AML-193 (cell line): ENCODE results near the gene PDCD4.
A peak's percentile ranks its signal among the peaks of the same experiment; 100 is the strongest.

Experiments
- DNase-seq, 2 experiments: peaks; one replicate each; lab custom pipeline; 2025; lab: John Stamatoyannopoulos, UW

Gene PDCD4

DNA sequence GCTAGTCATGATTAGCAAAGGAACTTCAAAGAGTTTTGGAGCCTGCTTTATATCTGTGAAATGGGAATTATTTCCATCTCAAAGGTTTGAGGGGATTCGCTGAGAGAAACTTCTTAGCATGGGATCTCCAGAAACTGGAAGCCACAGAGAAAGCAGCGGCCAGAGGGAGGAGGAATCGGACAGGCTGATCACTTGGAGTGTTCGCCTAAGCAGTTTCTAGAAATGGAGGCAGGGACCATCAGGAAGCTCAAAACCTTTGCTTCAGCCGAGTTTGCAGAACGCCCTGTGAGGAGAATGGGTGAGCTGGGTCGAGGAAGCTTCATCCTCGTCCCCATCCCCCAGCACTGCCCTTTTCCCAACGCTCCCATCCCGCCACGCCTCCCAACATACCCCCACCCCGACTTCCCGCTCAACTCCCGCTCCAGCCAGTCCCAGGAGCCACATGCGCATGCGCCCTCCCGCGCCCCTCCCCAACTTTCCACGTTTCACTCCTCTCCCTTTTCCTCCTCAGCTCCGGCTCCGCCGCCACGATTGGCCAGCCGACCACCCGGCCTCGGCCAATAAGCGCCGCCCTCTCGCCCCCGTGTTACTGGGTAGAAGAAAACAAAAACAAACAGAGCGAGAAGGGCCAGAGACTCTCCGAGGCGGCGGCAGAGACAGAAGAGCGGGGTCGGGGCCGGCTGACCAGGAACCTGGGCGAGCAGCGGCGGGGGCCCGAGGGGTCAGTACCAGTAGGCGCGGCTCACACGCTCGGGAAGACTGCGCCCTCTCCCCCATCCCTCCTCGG lies at the start of gene PDCD4:
Gene PDCD4 (plus strand): TSS at position 631 of the 787 bp plus-strand sequence. CDS start 4,100 bp downstream, outside the sequence.
- DNase-seq: peak; percentile 88 to 91

DNA sequence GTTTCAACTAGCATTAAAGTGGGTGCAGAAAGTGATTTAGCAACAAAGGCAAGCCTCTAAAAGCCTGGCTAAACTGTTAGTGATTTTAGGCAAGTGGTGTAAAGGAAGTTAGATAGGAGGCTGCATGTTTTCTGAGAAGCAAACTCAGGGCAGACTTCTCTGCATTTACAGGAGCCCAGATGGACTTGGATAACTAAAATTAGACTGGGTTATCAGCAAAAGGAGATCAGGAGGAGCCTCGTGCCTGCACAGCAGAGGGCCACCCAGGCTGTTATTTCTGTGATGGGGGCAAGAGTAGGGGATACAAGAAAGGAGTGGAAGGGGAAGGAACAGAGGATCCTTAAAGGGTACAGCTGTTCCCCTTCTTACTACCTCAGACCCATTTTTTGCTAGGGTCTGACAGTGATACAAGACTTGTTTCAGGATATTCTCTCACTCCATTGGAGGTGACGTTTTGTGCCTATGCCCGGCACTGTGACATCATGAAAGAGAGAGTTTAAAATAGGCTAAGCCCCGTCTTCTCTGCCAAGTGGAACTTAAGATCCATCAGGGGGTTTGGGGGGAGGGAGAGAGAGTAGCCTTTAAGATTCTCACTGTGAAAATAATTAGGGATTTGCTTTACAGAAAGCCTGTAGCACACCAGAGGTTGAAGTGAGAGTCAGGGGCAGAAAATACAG lies 49.6 kb upstream of the PDCD4 start:
- DNase-seq: no peak

DNA sequence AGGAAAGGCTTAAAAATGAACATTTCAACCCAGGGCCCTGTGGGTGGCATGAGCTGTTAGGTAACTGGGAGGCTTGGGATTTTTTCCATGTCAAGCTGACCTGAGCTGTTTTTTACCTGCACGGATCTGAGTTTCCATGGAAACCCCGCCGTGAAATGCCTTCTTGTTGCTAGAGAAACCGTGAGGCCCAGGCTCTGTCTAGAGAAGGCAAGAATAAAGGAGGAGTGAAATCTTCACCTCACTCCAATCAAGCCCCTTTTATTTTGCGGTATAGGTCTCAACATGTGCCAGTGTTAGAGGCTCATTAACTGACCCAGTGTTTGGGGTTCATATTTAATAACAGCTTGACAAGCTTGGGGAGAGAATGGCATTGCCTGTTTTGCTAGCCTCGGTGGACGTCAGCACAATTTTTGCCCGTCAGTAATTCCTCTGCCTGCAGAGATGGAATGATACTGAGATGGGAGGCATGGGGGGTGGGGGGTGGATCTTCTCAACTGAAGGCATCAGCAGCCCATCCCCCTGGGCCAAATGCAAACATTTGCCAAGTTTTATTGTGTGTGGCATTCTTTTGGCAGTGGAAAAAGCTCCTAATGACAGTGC lies 48.9 kb upstream of the PDCD4 start:
- no peak for DNase-seq

DNA sequence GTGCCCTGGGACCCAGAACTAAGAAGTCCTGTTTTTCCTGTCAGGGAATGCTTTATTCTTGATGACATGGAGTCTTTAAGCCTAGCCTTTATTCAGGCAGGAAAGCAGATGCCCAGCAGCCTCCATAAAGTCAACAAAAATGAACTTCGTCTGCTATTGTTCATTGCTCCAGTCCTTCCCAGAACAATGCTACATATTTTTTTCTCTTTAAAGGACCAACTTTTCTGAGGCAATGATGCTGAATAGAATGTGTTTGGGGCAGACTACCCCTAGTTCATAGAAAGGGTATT lies 47.6 kb upstream of the PDCD4 start:
- DNase-seq: no peak

DNA sequence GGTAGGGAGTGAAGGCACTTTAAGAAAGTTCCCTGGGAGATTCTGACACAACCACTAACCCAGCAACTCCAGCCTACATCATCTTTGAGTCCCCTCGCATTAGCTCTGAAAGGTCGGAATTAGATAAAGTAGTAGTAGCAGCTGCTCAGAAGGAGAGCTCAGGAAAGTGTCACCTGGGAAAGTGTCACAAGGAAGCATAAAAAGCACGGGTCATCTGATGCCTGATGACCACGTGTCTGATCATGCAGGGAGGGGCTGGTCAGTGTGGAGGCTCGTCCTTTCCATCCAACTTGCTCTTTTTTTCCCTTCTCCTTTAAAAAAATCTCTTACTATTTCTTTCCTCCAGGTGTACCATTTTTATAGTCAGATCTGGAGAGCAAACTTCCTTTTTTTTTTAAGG lies 47.1 kb upstream of the PDCD4 start:
- no peak for DNase-seq

DNA sequence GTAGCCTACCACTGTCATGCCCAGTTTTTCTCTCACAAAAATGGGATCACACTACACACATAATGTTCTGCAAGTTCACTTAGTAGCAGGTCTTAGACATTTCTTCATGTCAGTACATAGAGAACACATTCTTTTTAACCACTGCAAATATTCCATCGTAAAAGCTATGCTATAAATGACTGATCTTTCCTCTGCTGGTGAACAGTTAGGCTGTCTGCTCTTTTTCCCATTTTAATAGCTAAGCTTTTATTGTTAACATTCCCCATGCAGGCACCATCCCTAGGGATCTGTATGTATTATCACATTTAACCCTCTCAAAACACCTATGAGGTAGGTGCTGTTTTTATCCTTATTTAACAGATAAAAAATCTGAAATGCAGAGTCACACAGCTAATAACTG lies 46.2 kb upstream of the PDCD4 start:
- no peak for DNase-seq

DNA sequence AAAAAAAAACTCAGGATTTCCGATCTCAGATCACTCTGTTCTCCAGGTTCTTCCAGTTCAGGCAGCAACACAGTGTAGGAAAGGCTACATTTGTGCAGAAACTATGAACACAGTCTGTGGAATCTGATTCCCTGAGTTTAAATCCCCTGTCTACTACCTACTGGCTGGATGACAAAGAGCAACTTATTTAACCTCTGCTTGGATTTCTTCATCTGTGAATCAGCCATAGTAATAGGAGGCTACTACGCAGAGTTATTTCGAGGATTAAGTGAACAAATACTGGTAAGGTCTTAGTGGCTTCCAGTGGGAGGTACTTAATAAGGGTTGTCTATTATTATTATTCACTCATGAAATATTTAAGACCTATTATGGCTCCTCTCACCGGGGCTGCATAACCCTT lies 44.3 kb upstream of the PDCD4 start:
- no peak for DNase-seq

DNA sequence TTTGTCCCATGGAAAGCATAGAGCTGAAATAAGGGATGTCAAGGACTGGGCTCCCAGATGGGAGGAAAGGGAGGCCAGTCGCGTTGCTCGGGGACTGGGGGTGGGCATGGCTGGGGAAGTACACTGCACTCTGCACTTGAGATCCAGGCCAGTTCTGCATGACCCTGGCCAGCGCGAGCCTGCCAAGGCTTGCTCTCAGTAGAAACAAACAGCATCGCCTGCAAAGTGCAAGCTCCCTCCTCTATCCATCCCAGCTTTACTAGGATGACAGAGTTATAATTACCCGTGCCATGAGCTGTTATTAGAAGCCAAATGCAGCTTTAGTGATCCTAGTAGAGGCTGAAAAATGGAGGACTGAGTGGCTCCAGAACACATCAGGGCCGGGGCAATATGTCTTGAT lies 43.9 kb upstream of the PDCD4 start:
- no peak for DNase-seq

DNA sequence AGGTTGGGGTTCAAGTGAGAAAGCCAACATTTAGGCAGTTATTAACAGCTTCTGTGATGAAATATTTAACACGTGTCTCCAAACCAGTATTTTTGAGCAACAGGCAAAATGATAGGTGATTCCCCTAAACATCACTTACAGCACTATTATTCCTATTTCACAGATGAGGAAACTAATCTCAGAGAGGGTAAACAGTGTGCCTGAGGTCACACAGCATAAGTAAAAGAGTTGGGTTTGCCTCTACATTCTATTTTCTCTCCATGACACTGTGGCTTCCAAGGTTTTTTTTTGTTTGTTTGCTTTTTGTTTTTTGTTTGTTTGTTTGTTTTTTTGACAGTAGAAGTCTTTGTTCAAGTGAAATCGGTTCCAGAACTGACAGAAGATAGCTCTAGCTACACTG lies 43.2 kb upstream of the PDCD4 start:
- DNase-seq: no peak

DNA sequence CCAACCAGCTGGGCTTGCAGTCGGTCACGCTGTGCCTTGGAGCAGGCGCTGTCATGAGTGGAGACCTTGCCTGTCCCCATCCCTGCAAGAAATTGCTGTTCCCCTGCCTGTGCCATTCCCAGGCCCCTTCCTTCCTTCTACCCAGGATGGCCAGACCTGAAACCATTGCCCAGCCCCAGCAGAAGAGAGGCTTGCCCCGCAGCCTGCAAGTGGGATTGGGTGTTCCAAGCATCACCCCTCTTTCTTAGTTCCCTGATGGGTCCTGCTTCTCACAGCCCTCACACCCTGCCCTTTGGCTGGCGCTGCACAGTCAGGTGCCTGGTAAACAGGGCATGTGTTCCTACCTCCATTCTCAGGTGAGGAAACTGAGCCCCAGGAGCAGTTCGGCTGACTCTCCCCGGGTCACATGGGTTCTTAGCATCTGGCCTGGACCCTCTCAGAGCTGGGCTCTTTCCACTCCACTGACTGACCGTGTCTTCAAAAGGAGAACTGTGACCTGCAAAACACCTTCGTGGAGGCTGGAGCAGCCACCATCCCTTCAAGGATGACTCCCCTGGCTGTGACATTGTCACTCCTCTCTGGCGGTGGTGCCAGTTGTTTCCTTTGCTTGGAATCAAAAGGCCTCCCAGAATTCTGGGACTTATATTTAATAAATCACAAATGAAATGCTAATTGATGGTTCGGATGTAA lies 41.9 kb upstream of the PDCD4 start:
- no peak for DNase-seq

DNA sequence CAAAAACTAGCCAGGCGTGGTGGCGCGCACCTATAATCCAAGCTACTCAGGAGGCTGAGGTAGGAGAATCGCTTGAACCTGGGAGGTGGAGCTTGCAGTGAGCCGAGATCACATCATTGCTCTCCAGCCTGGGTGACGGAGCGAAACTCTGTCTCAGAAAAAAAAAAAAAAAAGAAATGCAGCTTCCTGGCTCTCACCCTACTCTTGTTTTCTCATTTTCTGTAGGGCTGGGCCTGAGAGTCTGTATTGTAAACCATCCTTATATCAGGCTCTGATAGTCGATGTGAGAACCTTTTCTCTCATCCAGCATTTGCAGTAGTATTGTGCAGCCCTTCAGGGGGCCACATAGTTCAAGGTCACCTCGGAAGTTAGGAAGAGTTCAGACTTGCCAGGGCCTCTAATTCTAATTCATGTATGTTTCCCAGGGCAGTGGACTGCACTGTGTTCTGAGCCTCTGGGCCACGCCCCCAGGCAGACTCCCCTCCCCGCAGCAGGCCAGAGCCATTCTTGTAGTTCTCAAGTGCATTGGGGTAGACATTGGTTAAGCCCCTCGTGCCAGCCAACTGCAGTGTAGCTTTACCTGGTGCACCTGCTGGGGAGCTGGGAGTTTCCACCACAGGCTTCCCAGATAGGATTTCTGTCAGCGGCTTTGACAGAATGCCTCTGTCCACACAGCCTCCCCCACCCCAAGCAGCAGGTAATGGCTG lies 38.3 kb upstream of the PDCD4 start:
- DNase-seq: no peak

DNA sequence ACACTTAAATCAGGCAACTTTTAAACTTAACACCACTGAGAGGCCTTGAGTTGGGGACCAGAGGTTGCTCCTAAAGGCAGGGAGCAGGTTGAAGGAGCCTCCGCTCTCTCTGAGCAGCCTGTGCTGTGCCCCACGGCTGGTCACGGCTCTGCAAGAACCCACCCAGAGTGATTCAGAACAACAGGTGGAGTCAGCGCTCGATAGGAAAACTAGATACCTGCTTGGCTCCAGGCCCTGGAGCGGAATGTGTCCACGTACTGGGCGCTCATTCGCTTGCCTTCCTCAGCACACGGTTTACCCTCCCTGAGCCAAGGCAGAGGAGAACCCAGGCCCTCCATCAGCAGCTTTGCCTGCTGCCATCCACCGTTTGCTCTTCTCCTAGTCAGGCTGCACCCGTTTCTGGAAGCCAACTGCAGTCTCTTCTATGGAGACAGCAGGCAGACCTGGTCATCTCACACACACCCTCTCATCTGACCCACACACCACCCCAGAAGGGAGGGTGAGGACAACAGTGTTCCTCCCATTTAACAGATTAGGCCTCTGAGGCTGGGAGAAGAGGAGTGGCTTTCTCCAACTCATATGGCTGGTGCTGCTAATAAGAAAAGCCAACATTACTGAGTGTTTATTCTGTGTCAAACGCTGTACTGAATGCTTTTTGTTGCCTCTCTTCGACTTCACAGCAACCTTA lies 37.6 kb upstream of the PDCD4 start:
- no peak for DNase-seq

DNA sequence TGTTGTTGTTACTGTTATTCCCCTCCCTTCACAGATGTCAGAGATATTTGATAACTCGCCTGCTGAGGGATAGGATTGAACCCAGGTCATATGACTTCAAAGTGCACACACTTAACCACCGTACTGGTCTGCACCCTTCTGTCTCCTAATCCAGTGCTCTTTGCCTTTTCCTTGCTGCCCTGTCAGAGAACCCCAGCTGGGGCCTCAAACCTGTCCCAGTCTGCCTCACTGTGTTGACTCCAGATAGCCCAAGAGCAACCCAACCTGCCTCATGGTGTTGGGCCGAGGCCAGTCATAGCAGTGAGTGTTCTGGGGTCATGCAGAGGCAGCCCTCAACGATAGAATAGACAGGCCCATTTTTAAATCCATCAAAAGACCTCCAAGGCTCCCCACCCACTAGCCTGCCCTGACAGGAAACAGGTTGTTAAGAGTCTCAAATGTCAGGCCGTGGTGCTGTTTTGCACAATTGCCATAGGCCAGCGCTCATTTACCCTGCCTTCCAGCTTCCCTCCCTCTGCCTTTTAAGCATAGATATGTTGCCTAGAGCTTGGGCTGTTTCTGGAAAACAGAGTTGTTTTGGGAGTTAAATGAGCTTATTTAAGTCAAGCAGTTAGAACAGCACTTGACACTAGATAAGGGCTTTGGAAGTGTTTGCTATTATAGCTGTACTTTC lies 37.0 kb upstream of the PDCD4 start:
- no peak for DNase-seq

DNA sequence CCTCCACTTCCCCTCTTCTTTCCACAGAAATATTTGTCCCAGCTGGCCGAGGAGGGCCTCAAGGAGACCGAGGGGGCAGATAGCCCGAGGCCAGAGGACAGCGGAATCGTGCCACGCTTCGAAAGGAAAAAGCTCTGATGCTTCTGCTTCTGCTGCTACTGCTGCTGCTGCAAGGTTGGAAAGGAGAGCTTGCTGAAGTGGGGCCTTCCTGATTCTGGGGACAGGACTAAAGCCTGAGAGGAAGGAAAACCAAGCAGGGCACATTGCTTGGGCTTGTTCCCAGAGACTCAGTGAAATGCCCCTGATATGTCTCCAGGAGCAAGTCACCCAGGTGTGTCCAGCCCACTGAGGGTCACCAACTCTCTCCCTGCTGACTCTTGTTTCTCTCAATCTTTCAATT lies 35.9 kb upstream of the PDCD4 start:
- no peak for DNase-seq

DNA sequence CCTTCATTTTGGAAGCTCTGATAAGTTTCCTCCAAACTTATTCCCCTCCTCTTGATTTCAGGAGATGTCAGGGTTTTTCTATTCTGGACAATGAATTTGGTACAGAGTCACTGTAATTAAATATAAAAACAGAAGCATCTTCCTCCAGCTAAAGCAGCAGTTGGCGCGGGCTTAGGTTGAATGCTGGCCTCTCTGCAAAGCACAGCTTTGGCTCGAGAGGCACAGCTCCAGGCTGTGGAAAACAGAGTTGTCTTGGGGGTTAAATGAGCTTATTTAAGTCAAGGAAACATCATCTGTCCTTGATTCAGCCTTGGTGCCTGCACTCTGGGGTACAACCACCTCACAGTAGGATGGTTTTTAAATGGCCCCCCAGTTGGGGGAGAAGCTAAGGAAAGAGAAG lies 35.0 kb upstream of the PDCD4 start:
- no peak for DNase-seq

DNA sequence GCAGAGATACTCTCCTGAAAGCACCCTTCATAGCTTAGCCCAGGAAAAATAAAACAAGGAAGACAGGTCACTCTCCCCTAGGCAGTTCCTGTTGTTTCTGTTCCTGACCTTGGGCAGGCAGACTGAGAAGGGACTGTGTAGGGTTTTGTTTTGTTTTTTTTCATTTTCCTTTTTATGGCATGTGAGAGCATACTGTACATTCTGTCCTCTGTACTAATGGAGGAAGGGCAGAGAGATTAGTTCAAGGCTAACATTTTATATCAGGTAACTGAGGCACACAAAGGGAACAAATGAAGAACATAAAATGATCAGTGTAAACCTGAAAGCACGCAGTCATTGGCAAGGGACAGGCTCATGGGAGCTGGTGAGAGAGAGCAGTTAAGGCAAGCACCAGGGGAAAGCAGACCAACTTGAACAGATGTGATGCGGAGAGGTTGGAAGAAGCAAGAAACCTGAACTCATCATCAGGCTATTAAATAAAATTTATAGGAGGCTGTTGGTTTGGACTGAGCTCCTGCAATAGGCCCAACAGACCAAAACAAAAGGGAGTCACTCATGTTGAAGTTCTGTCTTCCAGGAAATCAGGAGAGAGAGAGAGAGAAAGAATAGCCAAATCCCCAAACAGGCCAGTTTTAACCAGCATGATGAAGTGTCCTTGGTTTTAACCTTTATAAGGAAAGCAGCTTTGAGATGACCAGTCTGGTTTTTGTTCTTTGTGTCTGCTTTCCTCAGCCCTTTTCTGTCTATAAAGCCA lies 34.1 kb upstream of the PDCD4 start:
- no peak for DNase-seq

DNA sequence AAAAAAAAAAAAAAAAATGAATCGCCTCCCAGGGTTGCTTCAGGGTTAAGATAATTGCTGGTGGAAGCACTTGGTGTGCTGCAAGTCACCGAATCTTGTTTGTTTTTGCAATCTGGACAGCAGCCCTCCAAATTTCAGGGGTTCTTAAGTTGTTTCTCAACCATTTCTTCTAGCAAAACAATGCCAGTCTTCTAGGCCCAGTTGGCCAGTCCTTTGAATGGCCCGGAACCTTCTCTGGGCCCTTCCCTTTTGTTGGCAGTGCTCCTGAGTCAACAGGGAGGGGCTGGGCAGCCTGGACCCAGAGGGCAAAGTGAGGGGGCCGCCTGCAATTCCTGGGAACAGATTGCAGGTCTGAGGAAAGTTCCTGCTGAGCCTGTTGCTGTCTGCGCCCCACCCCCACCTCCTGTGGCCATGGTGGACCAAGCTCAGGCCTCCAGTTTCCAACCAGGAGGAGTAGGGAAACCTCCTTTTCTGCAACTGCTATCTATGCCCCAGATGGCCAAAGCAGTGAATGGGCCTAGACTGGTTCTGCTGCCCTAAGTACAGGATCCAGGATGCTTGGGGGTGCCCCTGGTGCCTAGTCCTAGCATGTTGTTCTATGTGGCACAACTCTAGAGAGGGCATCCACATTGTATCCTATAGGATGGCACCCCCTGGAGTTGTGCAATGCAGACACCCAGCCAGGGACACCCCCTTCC lies 31.4 kb upstream of the PDCD4 start:
- DNase-seq: no peak

DNA sequence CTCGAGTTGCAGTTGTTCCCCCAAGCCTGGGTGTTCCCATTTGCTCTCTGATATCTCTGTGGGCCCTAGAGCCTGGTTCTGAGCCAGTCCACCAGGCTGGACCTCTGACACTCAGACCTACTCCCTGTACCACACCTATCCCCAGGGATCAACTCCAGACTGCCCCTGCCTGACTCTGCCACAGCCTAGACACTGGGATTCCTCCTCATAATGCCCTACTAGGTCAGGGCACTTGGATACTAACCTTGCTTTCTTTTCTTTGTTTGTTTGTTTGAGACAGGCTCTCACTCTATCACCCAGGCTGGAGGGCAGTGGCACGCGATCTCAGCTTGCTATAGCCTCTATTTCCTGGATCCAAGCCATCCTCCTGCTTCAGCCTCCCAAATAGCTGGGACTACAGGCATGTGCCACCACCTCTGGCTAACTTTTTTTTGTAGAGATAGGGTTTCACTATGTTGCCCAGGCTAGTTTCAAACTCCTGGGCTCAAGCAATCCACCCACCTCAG lies 30.8 kb upstream of the PDCD4 start:
- no peak for DNase-seq

DNA sequence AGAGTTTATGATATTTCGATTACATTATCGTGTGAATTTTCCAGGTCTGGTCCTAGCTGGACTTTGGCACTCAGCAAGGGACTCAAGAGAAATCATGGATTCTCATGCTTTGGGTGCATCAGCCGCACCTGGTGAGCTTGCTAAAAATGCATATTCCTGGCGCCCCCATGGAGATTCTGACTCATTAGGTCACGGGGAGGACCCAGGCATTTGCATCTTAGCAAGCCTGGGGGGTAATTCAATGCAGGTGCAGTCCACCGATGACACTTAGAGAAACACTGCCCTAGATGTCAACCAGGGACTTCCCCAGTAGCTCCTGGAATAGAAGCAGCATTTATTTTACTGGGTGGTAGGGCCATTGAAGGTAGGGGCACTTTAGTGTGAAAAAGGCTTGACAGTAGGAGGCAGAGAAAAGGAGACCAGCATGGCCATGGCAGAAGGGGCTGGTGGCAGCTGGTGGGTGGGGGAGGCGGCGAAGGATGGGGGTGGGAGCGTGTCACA lies 29.9 kb upstream of the PDCD4 start:
- DNase-seq: no peak
